Middle frontal gyrus (tissue), 1 donor: ENCODE results near the gene ANKRD22.

Source experiments
- DNase-seq: peaks from one replicate; pipeline ENCODE4 v3.0.0-alpha.2; 2015; ENCODE audit warnings: low spot score; ENCODE audit errors: extremely low spot score

Gene ANKRD22

GRCh38 chr10:88879534-88880281, 28.1 kb upstream of the ANKRD22 start, which contains the start of gene STAMBPL1:
Gene STAMBPL1 (plus strand): TSS chr10:88880245. CDS start chr10:88901709, 21,464 bp downstream.
- DNase-seq = no peak

DNA sequence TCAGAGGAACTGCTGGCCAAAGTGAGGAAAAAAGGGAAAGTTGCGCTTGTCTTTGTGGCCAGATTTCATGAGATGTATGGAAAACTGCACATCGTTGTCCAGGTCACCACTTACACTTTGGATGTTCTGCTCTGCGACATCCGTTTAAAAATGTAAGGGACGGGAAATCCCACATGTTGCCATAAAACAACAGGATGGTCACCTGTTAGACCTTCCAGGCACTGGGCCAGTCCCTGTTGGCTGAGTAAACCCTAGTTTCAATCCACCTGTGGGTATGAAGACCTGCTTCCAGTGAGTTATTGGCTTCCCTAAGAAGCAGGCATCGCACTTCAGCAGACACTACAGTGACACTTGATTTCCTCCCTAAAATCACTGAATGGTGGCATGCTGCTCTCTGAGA, 25.7 kb upstream of the ANKRD22 start:
- DNase-seq = no peak

DNA sequence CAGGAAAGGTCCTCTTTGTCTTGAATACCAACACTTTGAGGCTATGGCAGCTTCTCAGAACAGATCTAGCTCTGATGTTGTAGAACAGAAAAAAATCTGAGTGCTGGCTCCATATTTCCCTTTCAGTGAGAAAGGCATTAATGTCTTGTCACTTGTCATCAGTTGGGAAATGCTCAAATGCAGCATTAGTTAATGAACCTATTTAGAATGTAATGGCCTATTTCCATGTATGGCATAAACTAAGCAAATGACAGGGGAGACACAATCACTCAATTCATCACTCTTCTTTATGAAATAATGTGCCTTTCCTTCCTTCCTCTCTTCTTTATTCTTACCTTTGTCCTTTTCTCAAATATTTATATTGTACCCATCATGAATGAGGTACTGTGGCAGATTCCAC, 23.4 kb upstream of the ANKRD22 start:
- DNase-seq = no peak

GRCh38 chr10:88874281-88874680, 22.6 kb upstream of the ANKRD22 start:
- no peak for DNase-seq

GRCh38 chr10:88873757-88874156, 22.1 kb upstream of the ANKRD22 start:
- no peak for DNase-seq

GRCh38 chr10:88870089-88870488, 18.4 kb upstream of the ANKRD22 start:
- no peak for DNase-seq

- DNase-seq = no peak
Observed at GRCh38 chr10:88866454-88866853, 14.8 kb upstream of the ANKRD22 start.

DNA sequence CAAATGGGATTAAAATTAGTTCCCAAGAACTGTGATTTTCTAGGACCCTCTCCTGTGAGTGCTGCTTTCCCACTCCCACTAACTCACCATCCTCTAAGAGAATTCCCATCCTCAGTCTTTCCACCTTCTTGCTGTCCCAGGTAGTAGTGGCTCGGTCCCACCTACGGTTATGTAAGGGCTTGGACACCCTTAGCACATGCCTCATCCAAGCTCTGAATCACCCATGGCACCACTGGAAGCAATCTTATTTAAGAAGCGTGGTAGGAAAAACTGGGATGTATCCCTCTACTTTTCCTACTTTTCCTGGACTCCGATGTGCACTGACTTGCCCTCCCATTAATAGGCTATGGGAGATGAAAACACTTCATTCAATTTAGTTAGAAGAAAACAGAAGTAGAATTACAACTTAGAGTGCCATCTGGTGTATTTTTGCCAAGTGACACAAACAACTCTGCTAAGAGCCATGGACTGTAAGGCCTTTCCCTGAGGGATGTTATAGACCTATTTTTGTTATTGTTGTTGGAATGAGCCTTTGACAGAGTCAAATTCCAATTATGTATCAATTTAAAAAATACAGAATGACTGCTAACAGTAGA, 13.7 kb upstream of the ANKRD22 start:
- no peak for DNase-seq

DNA sequence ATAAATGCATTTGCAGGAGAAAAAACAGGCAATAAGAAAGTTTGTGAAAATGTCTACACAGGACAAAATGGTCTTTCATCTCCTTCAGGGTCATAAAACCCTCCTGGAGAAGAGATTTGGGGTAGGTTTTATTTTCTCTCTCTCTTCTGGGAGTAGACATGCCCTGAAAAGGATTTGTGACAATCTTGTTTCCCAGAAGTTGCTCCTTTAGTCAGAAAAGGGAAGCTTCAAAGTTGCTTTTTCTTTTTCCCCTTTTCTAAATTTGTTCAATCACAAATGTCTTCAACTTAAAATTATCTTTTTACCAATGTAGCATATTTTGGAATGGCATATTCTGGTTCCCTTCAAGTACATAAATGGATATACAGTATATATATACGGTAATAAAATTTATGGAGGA, 9.4 kb upstream of the ANKRD22 start:
- no peak for DNase-seq

- DNase-seq = no peak
Observed at GRCh38 chr10:88858491-88858890, 6.8 kb upstream of the ANKRD22 start.

- no peak for DNase-seq
Observed at GRCh38 chr10:88857831-88858230, 6.2 kb upstream of the ANKRD22 start.

DNA sequence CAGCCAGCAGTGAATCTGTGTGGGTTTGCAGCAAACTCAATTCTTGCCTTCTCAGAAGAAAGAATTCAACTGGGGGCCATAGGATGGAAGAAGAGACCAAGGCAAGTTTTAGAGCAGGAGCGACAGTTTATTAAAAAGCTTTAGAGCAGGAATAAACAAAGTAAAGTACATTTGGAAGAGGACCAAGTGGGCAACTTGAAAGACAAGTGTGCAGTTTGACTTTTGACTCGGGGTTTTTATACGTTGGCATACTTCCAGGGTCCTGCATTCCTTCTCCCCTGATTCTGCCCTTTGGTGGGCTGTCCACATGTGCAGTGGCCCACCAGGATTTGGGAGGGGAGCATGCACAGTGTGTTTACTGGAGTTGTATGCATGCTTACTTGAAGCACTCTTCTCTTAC, 3.0 kb upstream of the ANKRD22 start:
- no peak for DNase-seq

- no peak for DNase-seq
Observed at GRCh38 chr10:88853155-88853881, 1.7 kb upstream of the ANKRD22 start.

DNA sequence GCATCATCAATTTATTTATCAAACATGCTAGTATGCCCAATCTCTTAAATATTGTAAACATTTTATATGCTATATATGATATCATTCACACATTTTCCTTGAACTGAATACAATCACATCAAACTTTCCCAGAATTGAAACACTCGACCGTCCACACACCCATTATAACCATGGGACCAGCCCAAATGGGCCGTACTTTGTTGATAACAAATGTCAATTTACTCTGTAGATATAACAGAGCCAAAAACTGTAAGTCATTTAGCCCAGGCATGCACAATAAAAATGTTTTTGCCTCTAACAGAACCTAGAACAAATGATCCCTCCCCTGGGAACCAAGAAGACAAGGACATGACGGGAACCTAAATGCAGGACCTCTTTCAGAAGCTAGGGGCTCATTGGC, 683 bp upstream of the ANKRD22 start:
- no peak for DNase-seq

DNA sequence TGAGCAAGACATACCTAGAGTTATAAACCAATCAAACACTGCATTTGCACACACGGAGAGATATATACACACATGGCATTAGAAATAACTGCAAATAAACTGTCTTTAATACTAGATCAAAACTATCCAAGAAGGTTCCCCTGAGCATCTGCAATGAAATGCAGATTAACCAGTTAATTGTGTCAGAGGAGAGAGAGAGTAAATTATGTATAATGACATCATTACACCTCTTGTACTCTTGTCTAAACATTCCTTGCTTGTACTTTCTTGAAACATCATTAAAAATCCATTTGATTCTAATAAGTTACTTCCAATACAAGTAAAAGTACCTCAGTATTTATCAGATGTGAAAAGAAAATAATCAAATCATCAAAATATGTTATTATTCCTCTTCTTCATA, 932 bp downstream of the ANKRD22 start:
- no peak for DNase-seq

- DNase-seq = no peak
Observed at GRCh38 chr10:88849234-88849633, 2.4 kb downstream of the ANKRD22 start.

DNA sequence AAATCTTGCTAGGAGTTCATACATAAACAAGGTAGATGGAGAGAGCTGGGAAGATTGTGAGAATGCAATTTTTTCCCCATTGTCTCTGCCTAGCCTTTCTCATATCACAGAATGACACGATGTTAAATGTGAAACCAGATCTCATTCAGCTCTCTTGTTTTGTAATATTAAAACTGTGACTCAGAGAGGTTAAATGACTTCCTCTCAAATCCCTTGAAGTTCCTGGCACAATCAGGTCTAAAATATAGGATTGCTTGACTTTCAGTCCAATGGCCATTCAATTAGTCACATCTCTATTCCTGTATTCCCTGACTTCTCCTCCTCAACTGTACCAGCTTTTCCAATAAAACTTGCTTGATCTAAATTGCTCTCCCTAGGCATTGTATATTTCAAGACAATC, 3.1 kb downstream of the ANKRD22 start:
- no peak for DNase-seq

GRCh38 chr10:88843171-88843570, 8.5 kb downstream of the ANKRD22 start:
- DNase-seq = no peak

DNA sequence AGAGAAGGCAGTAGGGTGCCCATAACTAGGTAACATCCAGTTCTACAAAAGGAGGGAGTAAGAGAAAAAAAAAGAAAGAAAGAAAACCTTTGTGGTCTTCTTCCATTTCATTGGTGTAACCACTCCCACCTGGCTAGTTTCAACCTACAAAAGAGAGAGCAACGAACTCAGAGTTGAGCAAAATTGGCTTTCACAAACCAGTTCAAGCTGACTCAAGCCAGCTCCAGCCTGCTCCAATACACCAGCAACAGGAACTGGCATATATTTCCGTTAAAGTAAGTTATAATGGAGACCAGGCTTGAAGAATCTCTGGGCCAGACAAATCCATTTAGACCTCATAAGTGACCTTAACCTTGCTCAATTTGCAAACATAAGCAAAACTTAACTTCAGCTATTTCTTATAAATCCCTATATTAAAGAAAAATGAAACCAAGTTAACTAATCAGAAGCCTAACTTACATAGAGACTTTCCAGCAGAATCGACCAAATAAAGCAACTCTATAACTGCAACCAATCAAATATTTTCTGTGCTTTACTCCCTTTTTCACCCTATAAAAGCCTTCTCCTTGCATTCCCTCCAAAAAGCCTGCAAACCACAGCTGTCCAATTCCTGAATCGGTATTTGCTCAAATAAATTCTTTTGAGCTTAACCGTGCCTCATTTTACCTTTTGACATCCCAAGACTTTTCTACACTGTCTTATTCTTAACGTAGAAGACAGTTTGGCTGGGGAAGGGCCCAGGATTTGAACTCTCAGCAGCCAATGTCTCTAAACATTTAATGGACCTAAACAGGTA, 10.1 kb downstream of the ANKRD22 start:
- no peak for DNase-seq

DNA sequence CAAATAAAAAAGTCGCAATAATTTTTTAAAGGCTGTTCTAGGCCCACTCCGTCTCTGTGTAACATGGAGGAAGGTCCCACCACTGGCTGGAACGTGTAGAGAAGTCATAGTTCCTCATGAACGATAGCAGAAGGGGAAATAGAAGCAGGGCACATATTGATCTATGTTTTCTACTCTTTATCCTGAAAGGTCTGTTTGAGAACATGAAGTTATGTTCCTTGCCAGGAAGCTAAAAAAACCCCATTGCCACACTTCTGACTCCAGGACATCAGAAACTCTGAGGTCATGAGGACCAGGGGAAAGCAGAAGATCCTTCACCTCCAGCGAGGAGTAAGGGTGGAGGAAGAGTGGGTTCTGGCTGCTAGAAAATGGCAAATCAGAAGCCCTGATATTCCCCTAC, 10.8 kb downstream of the ANKRD22 start:
- DNase-seq = no peak

DNA sequence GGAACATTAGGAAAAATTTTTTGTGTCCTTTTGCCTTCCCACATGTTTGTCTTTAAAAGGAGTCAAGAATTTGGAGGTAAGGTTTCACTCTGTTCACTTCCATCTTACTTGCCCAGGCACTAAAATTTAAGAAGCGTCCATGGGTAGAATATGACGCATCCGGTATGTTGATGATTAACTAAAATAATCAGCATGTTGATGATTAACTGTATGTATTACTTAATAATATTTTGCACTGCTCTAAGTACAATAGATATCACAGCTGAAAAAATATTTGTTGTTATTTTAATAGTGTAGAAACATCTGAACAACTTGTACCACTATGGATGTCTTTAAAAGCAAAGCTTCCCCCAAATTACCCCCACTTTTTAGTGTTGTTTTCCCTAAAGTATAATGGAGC, 11.5 kb downstream of the ANKRD22 start:
- no peak for DNase-seq
